PFSK-1 (cell line): Measurements from ENCODE around the gene PARD6B.

Experiments
- REST ChIP-seq, 2 experiments: IDR thresholded peaks; 2 replicates each; pipeline versions ENCODE4 v1.6.1 to v1.8.0; 2011 to 2012; ENCODE audit warnings: low read depth in 2 of 2, low read length in 2 of 2, control low read depth in 1 of 2, inconsistent platforms in 1 of 2, mild to moderate bottlenecking in 1 of 2, moderate library complexity in 1 of 2; ENCODE audit not compliant: insufficient read depth in 1 of 2
- TAF1 ChIP-seq: IDR thresholded peaks from 2 replicates; pipeline ENCODE4 v1.6.1; 2012; ENCODE audit warnings: low read length, control low read depth, borderline replicate concordance; ENCODE audit not compliant: insufficient read depth

- TF ChIP-seq REST (IDR thresholded peaks at IDR 0.05; ENCODE audit: insufficient read depth in 1 of 2, low read depth in 2 of 2, low read length in 2 of 2), result no peak
- TF ChIP-seq TAF1, result no peak
These were observed 730 bp downstream of the PARD6B start for GRCh38 chr20:50731930-50732690.
